ENCODE results near the gene ANKRD34A. TPM values are rescaled to one million over a fixed set of nuclear protein-coding genes. Genes with fewer than 3 reads are reported as not detected.

ANKRD34A gene
- under 1 TPM; 0.37 to 0.51 (median 0.37) TPM for polyA plus RNA-seq (ENCODE audit: insufficient read length in 3 of 3)

DNA sequence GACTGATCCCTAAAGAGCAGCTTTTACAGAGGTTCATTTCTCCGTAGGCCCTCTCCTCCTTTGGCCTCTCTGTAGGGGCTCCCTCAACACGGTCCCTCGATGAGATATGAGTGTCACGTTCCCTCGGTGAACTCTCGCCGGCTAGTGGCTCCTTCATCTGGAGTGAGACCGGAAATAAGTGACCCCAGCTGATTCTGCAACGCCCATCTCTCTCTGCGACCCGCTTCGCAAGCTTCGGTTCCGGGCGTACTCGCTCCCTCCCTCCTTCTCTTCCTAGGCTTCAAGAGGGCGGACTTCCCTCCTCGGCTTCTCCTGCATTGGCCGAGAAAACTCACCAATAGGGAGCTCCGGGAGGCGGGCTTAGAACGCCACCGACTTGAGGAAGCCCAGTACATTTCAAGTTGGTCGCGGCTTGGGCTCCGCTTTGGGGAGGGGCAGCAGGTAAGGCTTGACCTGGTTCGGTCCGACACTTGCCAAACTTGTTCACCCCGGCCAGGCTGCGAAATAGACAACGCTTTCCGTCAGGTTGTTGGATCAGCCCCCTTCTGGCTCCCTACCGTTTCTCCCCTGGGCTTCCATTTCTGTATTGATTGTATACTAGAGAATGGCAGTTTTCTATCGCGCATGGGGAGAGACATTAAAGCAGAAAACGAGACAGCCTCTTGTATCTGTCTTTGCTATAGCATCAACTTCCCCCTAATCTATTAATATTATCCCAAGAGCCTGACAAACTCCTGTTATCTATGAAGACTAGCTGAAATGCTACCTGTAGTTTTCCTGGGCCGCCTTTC is at the start of gene ANKRD34A, which contains the start of gene POLR3GL:
Gene ANKRD34A, minus strand, starts transcription at position 248 of the 791 bp plus-strand sequence. CDS start 2,816 bp downstream, outside the sequence.
Gene POLR3GL, plus strand, starts transcription at position 363 of the 791 bp plus-strand sequence. CDS start 10,176 bp downstream, outside the sequence.
- DNase-seq (ENCODE audit: low read depth in 3 of 3, low spot score in 2 of 3) = peak; percentile 87 to 94 (median 92)

DNA sequence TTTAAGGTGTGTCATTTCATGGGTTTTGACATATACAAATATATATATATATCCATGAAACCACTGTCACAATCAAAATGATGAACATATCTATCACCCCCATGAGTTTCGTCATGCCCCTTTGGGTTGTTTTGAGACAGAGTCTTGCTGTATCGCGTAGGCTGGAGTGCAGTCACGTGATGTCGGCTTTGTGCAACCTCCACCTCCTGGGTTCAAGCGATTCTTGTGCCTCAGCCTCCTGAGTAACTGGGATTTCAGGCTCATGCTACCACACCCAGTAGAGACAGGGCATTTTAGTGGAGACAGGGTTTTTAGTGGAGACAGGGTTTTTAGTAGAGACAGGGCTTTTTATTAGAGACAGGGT is 49.2 kb upstream of the ANKRD34A start:
- DNase-seq (ENCODE audit: low read depth in 3 of 3, low spot score in 2 of 3) = no peak

DNA sequence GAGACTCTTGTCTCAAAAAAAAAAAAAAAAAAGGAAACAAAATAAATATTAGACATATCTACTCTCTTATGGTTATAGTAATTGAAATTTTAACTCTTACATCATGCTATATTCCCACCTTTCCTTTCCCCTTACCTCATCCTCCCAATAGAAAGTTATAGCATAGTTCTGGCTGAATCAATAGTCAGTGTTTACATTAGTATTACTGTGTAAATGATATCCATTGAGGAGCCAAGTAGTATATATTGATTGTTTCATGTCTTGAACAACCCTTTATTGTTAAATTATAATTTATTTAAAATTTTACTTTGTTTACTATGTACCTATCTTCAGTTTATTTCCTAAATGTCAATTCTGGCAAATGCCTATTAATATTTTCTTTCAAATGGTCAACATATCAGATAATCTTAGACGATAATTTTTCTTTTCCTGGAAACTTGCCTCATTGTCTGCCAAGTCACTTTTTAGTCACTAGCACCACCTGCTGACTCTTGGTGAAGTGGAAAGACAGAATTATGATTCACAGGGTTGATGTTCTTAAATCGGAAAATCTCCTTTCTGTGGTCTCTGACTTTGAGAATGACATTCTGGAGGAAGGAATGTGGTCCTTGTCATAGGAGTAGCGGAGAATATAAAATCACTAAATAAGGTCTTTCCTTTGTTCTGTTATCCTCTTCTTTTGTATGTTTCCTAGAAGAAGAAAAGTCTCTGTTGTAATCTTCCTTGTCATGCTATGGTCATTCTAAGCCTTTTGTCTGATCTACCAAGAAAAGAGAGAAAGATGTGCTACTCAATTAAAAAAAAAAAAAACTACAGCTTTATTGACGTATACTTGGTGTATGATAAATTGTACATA is 48.6 kb upstream of the ANKRD34A start:
- DNase-seq (ENCODE audit: low read depth in 3 of 3, low spot score in 2 of 3) = peak in 1 of 3 donors; percentile 60

DNA sequence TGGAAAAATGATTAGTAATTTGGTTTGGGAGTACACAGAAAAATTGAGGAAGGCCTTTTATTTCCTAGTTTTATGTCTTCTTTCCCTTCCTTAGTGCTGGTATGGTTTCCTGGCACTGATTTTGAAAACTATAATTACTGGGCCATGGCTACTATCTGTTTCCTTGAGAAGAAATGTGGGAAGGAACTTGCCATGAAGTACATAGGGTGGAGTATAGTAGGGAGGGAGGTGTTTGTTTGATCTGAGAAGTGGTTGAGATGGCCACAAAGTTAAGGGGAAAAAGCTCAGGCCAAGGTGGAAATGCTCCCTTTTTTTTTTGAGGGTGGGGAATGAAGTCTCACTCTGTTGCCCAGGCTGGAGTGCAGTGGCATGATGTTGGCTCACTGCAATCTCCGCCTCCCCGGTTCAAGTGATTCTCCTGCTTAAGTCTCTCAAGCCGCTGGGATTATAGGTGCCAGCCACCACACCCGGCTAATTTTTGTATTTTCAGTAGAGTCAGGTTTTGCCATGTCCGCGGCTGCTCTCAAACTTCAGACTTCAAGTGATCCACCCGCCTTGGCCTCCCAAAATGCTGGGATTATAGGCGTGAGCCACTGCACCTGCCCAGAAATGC is 45.9 kb upstream of the ANKRD34A start:
- DNase-seq (ENCODE audit: low read depth in 3 of 3, low spot score in 2 of 3) = no peak

DNA sequence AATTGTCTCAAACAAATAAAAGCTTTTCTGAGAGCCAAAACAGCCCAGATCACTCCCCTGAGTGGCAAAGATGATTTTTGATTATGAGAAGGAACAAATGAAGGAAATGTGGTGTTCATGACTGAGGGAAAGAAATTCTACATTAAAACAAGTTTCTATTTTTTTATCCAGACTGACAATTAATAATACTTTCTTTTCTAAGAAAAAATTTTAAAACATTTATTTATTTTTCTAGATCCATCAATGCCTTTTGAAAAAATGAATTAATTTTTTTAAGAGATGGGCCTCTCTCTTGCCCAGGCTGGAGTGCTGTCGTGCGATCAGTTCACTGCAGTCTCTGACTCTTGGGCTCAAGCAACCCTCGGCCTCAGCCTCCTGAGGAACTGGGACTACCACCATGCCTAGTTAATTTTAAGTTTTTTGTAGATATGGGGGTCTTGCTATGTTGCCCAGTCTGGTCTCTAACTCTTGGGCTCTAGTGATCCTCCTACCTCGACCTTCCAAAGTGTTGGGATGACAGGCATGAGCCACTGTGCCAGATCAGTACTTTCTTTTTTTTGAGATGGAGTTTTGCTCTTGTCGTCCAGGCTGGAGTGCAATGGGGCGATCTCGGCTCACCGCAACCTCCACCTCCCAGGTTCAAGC is 43.2 kb upstream of the ANKRD34A start:
- DNase-seq (ENCODE audit: low read depth in 3 of 3, low spot score in 2 of 3) = no peak

DNA sequence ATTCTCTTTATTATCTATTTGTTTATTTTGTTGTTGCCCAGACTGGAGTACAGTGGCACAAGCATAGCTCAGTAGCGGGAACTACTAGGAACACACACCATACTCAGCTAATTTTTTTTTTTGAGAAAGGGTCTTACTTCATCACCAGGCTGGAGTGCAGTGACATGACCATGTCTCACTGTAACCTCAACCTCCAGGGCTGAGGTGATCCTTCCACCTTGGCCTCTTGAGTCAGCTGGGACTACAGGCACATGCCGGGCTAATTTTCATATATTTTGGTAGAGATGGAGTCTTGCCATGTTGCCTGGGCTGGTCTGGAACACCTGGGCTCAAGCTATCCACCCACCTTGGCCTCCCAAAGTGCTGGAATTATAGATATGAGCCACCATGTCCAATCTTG is 37.3 kb upstream of the ANKRD34A start:
- no peak for DNase-seq (ENCODE audit: low read depth in 3 of 3, low spot score in 2 of 3)

DNA sequence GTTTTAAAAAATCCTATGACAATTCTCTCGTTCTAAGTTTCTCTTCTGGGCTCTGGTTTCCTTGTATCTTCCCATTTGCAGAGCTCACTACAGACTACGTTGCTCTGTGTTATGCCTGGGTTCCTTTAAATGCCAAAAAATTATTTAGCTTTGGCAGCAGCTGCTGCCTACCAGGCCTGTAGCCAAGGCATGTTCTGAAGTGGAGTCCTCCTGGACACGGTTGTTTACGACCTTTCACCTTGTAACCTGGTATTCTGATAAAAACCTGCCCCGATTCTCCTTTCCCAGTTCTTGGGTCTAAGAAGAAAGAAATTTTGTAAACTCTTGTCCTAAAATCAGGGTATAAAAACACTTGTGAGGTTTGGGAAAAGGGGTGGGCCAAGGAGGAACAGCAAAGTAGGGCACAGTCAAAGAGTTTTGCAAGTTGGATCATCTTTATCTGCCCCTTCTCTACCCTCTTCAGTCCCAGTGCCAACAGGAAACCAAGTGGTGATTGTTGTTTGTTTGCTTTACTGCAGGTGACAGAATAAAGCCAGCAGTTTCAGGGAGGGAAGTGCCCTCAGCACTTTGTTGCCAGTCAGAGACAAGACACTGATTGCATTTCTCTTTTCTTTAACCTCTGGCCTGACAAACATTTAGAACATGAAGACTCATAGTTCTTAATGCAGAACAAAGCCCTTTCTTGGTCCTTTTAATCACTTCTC is 35.1 kb upstream of the ANKRD34A start:
- DNase-seq (ENCODE audit: low read depth in 3 of 3, low spot score in 2 of 3) = no peak

DNA sequence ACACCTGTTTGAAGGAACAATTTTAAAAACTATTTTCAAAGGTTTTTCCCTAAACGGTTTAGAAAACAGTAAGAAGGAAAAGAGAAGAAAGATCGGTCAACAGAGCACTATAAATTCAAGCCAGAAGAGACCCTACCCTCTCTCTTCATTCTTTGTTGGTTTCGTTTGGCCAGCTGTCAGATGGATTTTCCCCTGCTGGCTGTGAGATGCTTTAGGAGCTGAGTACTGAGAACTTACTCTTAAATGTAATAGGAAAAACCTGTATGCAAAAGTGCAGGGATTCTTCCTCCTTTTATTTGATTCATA is 33.3 kb upstream of the ANKRD34A start:
- DNase-seq (ENCODE audit: low read depth in 3 of 3, low spot score in 2 of 3) = no peak

DNA sequence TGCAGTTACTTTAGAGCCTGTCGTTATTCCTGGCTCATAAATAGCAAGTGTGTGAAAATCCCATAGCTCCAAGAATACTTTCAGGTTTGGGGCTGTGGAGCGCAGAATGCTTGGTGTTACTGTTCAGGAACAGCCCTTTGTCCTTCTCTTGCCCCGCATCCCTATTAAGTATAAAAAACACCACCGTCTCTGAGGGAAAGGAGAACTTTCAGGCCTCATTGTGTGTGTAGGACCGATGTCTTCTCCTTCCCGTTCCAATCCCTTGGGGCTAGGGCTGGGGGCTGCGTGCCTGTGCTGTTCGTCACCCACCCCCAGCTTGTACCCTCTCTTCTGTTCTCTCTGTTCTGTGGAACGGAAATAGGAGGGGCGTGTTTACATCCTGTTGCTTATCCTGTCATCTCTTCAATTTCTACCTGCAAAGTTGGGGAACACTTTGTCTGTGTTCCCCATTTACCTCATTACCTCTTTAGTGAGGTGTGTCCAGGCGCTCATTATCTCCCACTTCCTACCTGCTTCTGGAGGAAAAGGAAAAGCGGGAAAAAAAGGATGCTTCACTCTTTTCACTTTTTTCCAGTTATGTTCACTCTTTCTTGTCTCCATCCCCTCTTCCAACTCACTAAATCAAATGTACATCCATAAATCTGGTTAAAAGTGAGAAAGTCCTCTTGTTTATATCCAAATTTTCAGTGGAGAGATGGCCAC is 32.8 kb upstream of the ANKRD34A start:
- DNase-seq (ENCODE audit: low read depth in 3 of 3, low spot score in 2 of 3) = no peak

DNA sequence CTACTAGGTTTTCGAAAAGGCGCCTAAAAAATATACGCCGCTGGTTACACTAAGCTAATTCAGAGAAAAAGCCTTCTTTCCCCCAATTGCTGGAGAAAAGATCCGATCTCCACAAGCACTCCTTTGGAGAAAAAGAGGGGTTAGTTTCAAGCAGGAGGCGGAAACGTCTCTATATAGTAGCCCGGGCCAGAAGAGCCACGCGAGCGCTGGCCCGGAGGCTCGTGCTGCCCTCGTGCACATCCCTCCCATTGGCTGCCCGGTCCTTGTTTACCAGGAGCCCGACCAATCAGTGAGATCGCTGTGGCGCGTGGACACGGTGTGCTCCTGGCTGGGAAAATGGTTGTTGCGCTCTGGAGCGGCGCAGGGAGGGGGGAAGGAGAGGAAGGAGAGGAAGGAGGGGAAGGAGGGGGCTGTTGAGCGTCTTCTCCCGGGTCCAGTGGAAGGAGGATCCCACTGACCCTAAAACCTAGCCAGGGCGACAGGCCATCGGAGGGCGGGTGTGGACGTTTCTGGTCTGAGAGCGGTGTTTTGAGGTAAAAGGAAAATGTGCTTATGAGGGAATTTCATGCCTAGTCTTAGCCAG is 32.1 kb upstream of the ANKRD34A start, which contains the start of gene TXNIP:
Gene TXNIP, minus strand, starts transcription at position 147 of the 583 bp plus-strand sequence. CDS start 313 bp downstream, outside the sequence.
- peak; percentile 92 to 98 (median 97) for DNase-seq (ENCODE audit: low read depth in 3 of 3, low spot score in 2 of 3)

DNA sequence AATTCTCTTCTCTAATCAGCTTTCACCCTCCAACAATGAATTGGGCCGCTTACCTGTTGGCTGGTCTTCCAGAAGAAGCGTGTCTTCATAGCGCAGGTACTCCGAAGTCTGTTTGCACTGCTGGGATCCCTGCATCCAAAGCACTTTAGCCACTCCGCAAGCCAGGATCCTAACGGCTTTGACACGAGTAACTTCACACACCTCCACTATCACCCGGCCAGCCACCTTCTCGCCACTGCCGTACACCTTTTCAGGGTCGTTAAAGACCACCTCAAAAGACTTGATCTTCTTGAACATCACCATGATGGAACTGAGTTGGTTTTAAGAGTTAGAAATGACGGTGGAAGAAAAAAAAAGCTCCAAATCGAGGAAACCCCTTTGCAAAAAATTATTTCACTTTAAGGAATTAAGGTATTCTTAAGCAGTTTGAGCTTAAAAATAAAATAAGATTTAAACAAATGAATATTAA is 31.6 kb upstream of the ANKRD34A start:
- DNase-seq (ENCODE audit: low read depth in 3 of 3, low spot score in 2 of 3) = no peak

DNA sequence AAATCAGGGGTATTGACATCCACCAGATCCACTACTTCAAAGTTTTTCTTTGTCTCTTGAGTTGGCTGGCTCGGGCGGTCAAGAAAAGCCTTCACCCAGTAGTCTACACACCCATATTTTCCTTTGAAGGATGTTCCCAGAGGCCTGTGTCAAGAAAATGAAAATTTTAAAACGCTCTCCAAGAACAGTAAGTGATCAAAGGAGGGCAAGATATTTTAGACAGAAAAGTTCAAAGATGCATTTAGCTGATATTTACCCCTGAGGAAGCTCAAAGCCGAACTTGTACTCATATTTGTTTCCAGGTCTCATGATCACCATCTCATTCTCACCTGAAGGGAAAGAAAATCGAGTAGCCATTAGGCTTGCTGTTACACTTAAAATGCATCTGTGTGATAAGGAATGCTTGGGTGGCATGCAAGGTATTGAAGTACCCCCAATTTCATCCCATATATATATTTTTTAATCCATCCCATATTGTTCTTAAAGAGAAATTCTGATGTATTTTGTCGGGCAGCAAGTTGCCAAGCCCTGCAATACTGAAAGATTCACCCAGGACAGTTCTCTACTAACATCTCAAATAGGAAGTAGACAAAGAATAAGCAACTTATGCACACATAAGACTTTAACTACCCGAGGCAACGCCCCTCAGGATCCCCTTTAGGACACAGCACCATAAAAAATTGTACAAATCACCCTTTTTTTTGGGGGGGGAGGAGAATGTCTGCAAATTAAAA is 30.9 kb upstream of the ANKRD34A start:
- no peak for DNase-seq (ENCODE audit: low read depth in 3 of 3, low spot score in 2 of 3)

DNA sequence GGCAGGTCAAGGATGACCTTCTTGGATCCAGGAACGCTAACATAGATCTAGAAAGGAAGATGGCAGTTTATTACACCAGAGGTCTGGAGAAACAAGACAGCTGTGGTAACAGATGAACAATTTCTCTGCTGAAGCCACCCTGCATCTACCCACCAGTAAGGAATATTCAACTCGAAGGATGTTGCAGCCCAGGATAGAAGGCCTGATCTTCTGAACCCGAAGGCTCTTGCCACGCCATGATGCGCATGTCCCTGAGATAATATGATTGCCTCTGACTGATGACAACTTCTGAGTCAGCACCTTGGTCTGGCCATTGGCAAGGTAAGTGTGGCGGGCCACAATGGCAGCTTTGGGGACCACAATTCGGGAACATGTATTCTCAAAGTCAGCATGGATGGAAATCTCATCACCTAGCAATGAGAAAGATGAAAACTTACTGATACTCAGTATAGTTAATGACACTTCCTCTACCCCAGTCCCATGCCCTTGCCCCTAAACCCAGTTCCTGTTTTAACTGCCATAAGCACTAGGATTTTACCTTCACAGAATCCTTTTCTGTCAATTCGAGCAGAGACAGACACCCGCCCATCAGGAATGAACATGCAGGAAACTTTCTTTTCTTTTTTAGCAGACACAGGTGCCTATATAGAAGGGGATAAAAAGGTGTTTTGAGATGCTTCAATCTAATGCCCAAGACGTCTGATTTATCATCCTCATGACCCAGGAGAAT is 30.2 kb upstream of the ANKRD34A start:
- DNase-seq (ENCODE audit: low read depth in 3 of 3, low spot score in 2 of 3) = no peak

DNA sequence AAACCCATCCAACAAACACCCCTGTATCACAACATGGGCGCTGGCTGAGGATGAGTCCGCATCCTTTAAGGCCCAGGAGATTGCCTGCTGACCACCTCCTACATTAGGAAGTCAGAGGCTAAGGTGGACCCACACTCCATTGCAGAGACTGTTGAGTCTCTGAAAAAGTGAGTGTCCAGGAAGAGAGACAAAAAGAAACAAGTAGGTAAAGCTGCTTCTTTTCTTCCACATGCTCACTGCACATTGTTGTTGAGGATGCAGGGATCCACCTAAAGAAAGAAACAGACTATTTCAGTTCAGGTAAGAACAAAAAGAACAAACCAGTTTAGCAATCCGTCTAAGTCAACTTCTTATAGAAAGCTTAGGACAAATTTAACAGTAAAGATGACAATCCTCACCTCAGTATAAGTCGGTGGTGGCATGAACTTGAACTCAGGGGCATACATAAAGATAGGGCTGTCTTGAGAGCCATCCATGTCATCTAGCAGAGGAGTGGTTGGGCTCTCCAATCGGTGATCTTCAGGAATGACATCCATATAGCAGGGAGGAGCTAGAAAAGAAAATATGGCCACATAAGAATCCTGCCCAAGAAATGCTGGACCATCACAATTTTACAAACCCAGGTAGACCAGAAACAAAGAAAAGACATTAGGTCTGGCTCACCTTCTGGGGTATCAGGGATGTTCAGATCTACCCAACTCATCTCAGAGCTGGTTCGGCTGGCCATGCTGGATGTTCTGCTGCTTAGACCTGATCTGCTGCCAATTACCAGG is 29.4 kb upstream of the ANKRD34A start:
- no peak for DNase-seq (ENCODE audit: low read depth in 3 of 3, low spot score in 2 of 3)

DNA sequence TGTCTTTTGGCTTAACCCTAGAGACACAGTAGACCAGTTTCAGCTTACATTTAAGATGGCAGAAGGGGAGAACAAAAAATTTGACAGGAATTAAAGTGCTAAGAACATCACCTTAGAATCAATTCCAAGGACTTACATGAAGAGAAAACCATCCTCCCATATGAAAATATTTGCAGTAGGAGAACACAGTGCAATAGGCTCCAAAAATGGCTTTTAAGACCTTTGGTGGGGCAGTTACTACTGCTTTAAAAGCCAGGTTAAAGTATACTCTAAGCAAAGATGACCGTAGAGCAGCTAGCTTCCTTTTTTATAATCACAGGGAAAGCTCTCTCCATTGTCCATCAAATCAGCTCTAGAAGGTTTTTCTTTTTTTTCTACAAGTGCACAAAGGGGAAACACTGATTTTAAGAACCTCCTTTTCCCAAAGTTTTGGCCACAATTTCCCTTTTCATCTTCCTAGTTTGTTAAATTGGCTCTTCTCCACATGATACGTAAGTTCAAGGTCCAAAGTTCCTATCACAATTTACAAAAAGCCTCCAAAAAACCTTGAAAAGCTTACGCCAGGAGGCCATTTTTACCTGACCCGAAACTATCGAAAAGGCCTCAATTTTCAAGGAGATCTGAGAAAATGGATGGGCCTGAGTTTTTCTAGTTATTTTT is 28.7 kb upstream of the ANKRD34A start:
- no peak for DNase-seq (ENCODE audit: low read depth in 3 of 3, low spot score in 2 of 3)

DNA sequence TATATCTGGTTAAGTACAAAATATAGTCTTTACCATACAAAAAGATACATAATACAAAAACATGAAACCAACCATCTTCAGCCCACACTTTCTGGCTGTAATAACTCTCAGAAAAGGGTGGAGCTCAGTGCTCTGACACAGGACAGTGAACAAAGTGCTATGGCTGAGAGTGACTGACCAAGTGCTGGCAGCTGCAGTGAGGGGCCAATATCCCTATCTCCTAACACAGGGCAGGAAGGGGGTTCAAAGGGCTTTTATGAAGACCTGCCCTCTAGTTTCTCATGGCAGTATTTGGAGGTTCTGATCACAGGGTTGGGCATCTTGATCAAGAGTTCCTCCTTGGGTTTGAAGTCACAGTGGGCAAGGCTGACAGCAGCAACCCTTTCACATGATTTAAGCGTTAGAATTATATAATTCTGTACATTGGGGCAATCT is 28.1 kb upstream of the ANKRD34A start:
- no peak for DNase-seq (ENCODE audit: low read depth in 3 of 3, low spot score in 2 of 3)

Data from right renal cortex interstitium (tissue), 3 donors.